ENCODE data around the gene MYOD1.

MYOD1 gene

GRCh38 chr11:17753641-17754040 is 34.3 kb downstream of the MYOD1 start:
- no peak overlapping the region for H3K4me3 ChIP-seq (replicated peaks; ENCODE audit: low read depth, low read length)
- no peak for DNase-seq (ENCODE audit: extremely low read depth, low read depth)
- no peak for TF ChIP-seq CTCF (IDR thresholded peaks at IDR 0.05; ENCODE audit: low read depth, low read length, missing control alignments)

GRCh38 chr11:17755891-17756290 is 36.5 kb downstream of the MYOD1 start:
- DNase-seq (ENCODE audit: extremely low read depth, low read depth) = no peak
- H3K4me3 ChIP-seq (replicated peaks; ENCODE audit: low read depth, low read length) = no peak overlapping the region
- no peak for TF ChIP-seq CTCF (IDR thresholded peaks at IDR 0.05; ENCODE audit: low read depth, low read length, missing control alignments)

GRCh38 chr11:17760102-17761029 is 41.0 kb downstream of the MYOD1 start:
- peak; percentile 71 for TF ChIP-seq CTCF (IDR thresholded peaks at IDR 0.05; ENCODE audit: low read depth, low read length, missing control alignments)
- H3K4me3 ChIP-seq (replicated peaks; ENCODE audit: low read depth, low read length) = no peak overlapping the region
- DNase-seq (ENCODE audit: extremely low read depth, low read depth) = peak; percentile 6

GRCh38 chr11:17762309-17762974 is 43.1 kb downstream of the MYOD1 start:
- no peak for DNase-seq (ENCODE audit: extremely low read depth, low read depth)
- TF ChIP-seq CTCF (IDR thresholded peaks at IDR 0.05; ENCODE audit: low read depth, low read length, missing control alignments) = no peak

GRCh38 chr11:17763244-17763643 is 43.9 kb downstream of the MYOD1 start:
- no peak for DNase-seq (ENCODE audit: extremely low read depth, low read depth)

More at GRCh38 chr11:17762309-17762974, 43.1 kb downstream of the MYOD1 start:
- H3K4me3 ChIP-seq (replicated peaks; ENCODE audit: low read depth, low read length) = no peak overlapping the region

GRCh38 chr11:17763703-17764102 is 44.3 kb downstream of the MYOD1 start:
- TF ChIP-seq CTCF (IDR thresholded peaks at IDR 0.05; ENCODE audit: low read depth, low read length, missing control alignments) = no peak
- no peak overlapping the region for H3K4me3 ChIP-seq (replicated peaks; ENCODE audit: low read depth, low read length)
- DNase-seq (ENCODE audit: extremely low read depth, low read depth) = no peak

More at GRCh38 chr11:17763244-17763643, 43.9 kb downstream of the MYOD1 start:
- no peak overlapping the region for H3K4me3 ChIP-seq (replicated peaks; ENCODE audit: low read depth, low read length)
- TF ChIP-seq CTCF (IDR thresholded peaks at IDR 0.05; ENCODE audit: low read depth, low read length, missing control alignments) = no peak

Data from HFF-Myc (cell line).